ENCODE measurements around the gene ARL17B.
"Not testable (repeated sequence)": the region's sequence is repeated elsewhere in the genome, so short reads cannot be mapped to it uniquely, and the experiment has no call there.

GRCh38 chr17:46243928-46244327, 117.6 kb downstream of the ARL17B start:
- TF ChIP-seq, protein P1, sequence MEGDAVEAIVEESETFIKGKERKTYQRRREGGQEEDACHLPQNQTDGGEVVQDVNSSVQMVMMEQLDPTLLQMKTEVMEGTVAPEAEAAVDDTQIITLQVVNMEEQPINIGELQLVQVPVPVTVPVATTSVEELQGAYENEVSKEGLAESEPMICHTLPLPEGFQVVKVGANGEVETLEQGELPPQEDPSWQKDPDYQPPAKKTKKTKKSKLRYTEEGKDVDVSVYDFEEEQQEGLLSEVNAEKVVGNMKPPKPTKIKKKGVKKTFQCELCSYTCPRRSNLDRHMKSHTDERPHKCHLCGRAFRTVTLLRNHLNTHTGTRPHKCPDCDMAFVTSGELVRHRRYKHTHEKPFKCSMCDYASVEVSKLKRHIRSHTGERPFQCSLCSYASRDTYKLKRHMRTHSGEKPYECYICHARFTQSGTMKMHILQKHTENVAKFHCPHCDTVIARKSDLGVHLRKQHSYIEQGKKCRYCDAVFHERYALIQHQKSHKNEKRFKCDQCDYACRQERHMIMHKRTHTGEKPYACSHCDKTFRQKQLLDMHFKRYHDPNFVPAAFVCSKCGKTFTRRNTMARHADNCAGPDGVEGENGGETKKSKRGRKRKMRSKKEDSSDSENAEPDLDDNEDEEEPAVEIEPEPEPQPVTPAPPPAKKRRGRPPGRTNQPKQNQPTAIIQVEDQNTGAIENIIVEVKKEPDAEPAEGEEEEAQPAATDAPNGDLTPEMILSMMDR (IDR thresholded peaks at IDR 0.05) = not testable (repeated sequence)
- not testable (repeated sequence) for TF ChIP-seq EP300, POLR2A, POLR2AphosphoS5 (IDR thresholded peaks at IDR 0.05)

All from upper lobe of left lung (tissue), 4 donors.